HG02798 (cell line): Measurements from ENCODE around the gene HIGD1C.
A peak's percentile ranks its signal among the peaks of the same experiment; 100 is the strongest.
"Not testable (repeated sequence)": the region's sequence is repeated elsewhere in the genome, so short reads cannot be mapped to it uniquely, and the experiment has no call there.

Source experiments
- ATAC-seq: cut with Tn5 transposase; IDR thresholded peaks from one replicate; pipeline ENCODE4 v1.9.1; 2021; ENCODE audit warnings: mild to moderate bottlenecking; ENCODE audit not compliant: unreplicated experiment, poor library complexity

Gene HIGD1C

DNA sequence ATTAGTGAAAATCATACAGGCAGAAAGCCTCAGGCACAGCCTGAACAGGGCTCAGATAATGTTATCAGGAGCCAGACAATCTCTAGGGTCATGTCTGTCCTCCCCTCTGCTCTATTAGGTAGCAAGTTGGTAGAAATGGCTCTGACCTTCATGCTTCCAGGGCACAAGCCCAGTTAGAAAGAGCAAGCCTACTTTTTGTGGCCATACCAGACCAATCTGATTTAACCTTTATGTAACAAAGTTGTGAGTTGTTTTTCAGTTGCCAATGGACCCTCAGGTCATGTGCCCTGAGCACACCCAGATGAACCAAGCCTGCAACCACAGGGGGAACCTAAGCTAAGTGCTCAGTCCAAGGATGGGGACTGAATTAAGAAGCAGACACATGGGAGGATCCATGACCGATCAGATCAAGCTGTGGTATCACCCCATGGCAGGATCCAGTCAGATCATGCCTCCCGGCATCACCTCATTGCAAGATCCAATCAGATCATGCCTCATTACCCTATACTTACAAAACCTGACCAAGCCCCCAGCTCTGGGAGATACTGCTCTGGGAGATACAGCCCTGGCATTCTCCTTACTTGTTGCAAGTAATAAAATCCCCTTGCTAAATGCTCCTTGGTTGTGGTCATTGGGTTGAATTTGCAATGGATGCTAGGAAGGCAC lies 18.8 kb upstream of the HIGD1C start:
- no peak for ATAC-seq

DNA sequence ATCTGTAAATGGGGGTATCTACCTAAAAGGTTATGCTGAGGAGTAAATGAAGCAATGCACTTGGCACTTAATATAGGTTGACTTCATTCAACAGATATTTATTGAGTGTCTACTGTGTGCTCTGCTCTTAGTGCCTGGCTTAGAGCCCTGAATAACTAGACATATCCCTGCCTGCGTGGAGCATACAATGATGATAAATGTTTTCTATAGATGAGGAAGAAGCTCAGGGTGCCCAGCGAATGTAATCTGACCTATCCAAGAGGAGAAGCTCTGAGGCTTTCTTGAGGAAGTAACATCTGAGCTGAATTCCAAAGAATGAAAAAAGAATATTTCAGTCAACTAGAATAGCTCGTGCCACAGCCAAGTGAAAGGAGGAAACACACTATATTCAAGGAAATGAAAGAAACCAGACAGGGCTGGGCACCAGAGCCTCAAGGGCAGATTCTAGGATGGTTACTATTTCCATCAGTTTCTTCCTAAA lies 17.9 kb upstream of the HIGD1C start:
- no peak for ATAC-seq

DNA sequence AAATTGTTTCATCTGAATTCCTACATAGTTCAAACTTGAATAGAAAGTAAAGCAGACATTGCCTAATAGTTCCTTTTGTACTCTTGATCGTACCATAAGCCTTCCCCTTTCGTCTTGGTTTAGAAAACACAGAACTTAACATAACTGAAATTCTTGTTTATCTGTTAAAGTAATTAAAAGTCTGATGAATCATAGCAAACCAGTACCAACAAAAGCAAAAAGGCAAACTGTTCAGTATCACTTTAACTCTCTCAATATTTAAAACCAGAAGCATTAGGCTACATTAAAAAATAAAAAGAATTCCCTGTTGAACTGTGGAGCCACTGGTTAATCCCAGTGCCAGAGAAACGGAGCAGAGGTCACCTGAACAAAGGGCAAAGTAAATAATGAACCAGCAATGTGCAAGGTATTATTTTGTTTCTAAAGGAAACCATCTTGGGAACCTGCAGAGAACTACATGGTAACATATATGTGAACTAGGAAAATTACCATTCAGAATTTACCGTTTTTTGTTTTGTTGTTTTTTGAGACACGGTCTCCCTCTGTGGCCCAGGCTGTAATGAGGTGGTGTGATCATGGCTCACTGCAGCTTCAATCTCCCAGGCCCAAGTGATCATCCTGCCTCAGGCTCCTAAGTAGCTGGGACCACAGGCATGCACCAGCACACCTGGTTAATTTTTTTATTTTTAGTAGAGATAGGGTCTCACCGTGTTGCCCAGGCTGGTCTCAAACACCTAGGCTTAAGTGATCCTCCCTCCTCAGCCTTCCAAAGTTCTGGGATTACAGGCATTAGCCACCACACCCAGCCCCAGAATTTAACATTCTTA lies 17.1 kb upstream of the HIGD1C start:
- no peak for ATAC-seq

DNA sequence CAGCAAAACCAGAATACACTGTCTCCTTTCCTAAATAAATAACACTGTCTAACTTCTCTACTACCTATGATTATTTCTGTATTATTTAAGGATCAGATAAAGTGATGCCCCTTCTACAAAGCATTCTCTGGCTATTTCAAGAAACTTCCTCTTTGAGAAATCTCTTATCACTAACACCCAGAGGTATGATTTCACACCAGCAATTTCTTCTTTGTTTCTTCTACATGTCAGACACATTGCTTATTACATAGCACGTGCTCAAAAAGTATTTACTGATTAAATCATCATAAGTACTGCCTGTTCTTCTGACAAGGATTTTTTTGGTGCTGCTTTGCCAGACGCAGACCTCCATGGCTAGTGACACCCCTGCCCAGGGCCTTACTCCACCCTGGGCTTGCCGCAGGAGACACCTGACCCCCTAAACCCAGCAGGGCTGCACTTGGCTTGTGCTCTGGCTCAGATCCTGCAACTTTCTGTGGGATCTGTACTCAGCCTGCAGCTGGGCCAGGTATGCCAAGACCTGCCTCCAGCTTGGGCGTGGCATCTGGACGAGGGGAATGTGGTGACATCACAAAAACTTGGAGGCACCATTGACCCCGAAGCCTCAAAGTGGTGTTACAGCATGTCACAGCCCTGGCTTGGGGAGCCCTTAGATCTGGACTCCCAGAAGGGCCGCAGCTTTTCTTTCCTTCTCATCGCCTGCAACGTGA lies 15.4 kb upstream of the HIGD1C start:
- ATAC-seq, result no peak

DNA sequence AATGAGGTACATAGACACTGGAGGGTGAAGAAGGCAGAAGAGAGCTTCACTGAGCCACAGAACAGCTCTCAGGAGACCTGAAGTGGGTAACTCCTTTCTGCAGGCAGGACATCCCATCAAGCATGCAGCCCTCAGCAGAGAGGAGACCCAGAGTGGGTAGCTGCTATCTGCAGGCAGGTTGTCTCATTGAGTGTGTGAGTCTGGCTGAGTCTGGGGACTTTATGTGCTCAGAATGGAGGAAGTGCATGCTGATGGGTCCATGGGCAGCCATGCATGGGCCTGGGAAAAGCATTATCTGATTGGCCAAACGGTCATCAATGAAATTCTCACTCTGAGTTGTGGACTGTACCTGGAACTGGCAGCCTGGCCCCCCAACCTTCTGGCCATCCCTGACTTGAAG lies 14.7 kb upstream of the HIGD1C start:
- ATAC-seq, result no peak

DNA sequence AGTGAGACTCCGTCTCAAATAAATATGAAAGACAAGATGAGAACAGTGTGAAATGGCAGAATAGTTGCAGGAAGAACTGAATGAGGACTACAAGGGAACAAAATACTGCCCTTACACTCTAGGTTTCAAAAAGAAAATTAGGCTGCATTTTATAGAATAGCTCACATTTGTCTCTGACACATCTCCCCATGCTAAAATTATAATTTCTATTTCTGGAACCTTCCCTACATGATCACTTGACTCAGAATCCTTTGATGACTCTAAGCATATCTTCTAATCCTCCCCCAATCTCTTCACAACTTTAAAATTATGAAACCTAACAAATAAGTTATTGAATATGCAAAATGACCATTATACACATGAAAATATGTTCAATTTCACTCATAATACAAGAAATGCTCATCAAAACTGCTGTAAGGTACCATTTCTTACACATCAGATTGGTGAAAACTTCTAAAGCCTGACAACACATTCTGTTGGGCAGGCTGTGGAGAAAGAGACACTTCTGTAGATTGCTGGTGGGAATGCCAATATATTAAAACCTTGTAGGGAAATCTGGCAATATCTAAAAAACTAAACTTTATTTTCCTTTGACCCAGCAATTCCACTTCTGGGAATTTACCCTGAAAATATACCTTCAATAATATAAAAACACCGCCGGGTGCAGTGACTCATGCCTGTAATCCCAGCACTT lies 4.3 kb upstream of the HIGD1C start:
- no peak for ATAC-seq

DNA sequence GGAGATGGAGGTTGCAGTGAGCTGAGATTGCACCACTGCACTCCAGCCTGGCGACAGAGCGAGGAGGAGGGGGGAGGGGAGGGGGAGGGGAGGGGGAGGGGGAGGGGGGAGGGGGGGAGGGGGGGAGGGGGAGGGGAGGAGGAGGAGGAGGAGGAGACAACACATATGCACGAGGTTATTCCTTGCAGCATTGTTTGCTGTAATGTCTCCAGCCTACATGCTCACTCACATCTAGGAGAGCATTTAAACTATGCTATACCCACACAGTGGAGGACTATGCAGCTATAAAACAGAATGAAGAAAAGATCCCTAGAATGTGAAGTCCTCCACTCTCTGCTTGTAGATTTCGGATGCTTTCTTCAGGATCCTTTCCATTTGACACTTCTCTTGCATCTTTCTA lies 3.5 kb upstream of the HIGD1C start:
- ATAC-seq, result no peak

DNA sequence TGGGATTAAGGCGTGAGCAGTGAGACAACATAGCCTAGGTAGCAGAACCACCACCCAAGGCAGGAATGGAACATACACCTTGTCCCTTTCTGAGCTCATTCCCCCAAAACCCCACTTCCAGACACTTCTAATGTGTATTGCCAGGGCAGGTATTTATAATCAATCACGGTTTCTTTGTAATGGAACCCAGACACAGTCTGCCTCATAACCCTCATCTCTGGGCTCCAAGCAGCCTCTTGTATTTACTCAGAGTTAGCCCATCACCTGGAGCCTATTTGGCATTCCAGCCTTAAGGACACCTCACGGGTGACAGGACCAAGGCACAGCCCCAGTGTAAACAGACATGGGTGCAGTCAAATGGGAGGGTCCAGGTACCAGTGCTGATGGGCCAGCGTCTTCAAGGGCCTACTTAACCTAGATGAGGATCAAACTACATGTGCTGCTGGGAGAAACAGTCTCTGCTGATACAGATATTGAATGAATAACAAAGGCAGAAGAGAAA lies 2.5 kb upstream of the HIGD1C start:
- no peak for ATAC-seq

DNA sequence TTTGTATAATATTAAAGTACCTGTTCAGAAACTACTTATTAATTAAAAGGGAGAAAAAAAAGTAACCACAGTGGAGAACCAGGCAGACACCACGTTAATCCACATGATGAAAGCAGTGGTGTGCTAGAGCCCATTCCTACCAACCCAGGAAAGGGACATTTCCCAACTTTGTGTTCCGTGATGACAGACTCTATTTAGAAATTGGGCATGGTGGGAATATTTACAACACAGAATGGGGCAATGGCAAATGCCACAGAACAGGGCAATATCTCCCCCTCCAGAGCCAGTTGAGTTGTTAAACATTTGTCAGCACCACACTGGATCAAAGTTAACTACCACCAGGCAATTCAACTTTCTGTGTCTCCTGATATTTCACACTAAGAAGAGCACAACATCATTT lies 1.2 kb upstream of the HIGD1C start:
- no peak for ATAC-seq

DNA sequence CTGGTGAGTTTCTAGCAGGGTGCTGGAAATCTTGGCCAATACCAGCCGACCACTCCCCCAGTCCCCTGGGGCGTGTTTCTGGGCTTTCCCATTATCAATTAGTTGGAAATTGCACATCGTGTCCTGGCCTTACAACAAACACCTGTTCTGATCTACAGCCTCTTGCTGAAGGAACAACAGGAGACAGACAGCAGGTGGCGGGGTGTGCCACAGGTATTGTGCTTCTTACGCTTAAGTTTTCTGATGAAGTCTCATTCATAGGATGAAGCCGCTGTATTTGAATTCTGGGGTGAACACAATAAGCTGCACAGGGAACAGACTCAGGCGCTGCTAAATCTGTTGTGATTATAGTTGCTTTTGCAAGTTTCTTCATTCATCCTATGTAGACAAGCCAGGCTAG lies 703 bp downstream of the HIGD1C start:
- ATAC-seq, result no peak

DNA sequence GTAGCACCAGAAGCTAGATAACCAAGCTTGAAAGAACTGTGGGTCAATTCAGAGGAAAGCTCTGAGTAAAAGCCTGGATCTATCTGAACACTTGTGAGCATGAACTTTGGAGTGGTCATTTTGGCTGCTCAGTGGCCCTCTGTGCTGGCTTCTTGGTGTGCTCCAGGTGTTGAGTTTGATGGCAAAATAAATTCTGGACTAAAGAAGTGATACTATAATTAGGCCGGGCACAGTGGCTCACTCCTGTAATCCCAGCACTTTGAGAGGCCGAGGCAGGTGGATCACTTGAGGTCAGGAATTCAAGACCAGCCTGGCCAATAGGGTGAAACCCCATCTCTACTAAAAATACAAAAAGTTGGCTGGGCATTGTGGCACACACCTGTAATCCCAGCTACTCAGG lies 2.4 kb downstream of the HIGD1C start:
- not testable (repeated sequence) for ATAC-seq

DNA sequence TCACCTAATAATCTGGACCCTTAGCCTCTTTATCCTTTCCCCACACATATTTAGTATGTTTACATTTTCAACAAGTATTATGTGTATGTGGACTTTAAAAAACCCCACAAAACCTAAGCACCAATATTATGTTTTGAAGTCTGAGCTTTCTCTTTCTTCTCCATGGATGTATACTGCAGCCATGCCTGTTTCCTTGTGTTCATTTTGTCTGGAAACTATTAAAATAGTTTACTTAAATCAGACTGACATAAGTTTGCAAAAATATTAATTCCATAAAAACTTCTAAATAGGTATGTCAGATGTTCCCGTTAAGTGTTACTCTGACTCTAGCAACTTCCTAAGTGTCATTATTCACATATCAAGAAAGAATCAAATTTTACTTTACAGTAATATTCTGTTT lies 2.9 kb downstream of the HIGD1C start:
- ATAC-seq, result no peak

DNA sequence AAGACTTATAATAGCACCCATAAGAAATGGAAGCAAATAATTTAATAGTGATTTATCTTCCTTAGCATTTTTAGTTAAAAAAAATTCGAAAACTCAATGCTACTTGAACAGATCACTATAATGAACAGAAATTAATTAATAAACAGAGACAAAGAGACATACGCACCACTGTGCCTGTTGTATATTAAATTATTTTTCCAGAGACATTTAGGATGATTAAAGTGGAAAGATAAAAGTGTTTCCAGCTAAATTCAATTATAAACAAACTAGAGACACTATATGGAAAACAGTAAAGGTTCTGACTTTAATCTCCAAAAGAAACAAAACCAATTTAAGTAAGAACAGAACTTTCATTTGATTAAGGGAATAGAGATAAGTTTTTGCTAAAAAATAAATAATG lies 3.4 kb downstream of the HIGD1C start:
- no peak for ATAC-seq

DNA sequence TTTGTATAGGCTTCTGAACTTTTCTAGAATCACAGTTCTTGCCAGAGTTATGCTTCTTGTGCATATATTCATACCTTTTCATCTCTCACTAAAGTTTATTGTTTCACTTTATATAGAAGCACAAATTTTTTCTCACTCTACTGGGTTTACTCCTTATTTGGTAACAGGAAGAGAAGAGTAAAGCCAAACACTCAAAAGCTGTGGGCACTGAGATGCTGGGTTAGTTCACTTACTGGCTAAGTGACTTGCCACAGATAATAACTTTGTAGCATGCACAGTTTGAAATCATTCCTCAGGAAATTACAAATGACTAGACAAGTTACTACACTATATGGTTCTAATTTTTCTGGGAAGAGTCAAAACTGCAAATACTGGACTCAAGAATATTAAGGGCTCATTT lies 7.8 kb downstream of the HIGD1C start:
- no peak for ATAC-seq

DNA sequence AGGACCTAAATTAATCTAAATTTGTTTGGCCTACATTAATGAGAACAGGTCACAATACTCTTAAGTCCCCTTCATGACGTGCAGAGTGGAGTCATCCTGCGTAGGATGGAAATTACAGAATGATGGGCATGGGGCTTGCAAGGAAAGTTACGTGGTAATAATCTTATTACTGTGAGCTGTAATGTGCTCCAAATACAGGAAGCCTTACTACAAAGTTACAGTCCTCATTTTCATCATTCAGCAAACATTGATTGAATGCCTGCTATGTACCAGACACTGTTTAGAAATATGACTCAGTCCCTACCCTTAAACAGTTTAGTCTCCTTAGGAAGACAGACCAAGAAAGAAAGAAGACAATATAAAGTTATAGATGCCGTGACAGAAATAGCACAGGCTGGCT lies 9.4 kb downstream of the HIGD1C start:
- ATAC-seq, result no peak

DNA sequence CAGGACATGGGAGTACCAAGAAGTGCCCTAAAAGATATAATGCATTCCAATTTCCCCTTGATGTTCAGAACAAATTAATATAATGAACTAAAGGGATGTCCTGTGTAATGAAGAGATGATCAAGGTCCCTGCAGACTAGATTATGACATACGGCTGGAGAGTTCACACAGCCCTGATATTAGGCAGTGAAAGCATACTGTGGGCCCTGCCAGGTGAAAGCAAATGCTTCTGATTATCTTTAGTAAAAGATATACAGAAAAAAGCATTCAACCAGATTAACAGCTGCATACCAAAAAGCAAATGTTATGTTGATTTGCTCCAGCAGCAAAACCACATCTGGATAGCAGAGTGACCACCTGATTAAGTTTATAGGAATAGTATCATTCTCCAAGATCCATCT lies 12.1 kb downstream of the HIGD1C start:
- ATAC-seq, result no peak

DNA sequence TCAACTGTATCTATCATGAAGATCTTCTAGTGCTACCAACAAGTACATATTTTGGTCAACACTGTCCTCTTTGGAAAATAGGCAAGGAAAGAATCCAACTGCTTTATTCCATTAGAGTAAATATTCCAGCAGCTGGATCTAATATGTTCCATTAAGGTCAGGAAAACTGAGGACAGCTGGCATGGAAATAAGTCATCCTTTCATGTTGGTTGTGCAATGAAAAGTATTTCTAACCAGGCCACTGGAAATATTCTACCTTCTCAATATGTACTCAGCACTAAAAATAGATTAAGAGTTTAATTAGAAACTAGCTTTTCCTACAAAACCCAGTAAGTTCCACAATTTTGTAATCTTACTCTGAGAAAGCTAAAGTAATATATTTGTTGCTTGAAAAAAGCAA lies 19.6 kb downstream of the HIGD1C start:
- ATAC-seq, result no peak

DNA sequence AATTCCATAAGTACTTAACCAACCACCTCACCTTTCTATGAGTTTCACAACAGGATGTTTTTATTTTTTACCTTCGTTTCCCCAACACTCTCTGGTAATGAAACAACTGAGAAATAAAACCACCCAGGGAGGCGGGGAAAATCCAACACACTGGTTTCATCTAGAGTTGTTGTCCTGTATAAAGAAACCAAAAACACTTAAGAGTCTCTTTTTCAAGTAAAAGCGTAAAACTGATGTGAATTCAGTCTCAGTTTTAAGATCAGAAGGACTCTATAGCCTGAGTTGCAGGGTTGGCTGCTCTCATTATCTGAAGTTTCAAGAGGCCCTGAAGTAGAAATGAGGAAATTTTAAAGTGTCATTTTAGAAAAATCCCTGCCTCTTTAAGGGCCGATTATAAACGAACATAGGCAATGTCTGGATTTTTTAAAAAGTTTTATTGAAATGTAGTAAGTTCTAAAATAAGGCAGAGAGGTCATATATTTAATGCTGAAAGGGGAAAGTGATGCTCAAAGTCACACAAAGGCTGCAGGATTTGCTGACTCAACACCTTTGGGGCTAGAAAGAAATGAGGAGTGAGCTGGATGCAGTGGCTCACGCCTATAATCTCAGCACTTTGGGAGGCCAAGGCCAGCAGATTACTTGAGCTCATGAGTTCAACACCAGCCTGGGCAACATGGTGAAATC lies 27.2 kb downstream of the HIGD1C start:
- ATAC-seq, result peak; percentile 63

DNA sequence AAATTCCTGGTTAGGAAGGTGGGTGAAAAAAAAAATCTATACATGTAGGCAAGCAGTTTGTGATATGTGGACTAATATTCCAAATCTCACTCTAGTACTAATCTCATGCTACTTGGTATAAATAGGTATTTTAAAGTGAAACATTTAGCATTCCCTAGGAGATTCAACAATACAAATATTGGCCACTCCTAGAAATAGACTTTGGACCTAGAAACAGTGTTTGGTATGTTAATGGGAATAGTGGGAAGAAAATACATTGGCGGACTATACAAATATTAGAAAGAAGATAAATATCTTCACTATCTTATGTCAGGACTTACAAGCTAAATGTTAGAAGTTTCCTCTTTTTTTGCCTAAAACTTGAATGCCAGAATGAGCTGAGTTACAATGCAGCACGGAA lies 28.2 kb downstream of the HIGD1C start:
- no peak for ATAC-seq
